Astrocyte of the cerebellum (primary cell): ENCODE results near the gene STC2.
"Not testable (repeated sequence)": the region's sequence is repeated elsewhere in the genome, so short reads cannot be mapped to it uniquely, and the experiment has no call there.

Experiments
- DNase-seq: peaks from one replicate; pipeline ENCODE4 v3.0.0-alpha.2; 2011; ENCODE audit warnings: low read depth
- H3K4me3 ChIP-seq: 2 replicates; pipeline ENCODE4 v1.5.1; 2011; ENCODE audit warnings: mild to moderate bottlenecking, low read depth, low read length, moderate library complexity
- CTCF ChIP-seq: IDR thresholded peaks from 2 replicates; pipeline ENCODE4 v1.5.1; 2012; ENCODE audit warnings: low read length, low read depth, moderate library complexity, mild to moderate bottlenecking; ENCODE audit errors: missing control alignments
- in situ Hi-C: cut with HindIII; loops from 2 replicates; pipeline ENCODE4 v1.10.0; 2017; ENCODE audit warnings: low sequenced_read_pairs

STC2 gene

GRCh38 chr5:173327948-173328843, at the start of gene STC2:
TSS of gene STC2 (minus strand) at chr5:173328414. CDS start at chr5:173328193, 221 bp downstream.
- no peak for TF ChIP-seq CTCF
- peak within 1 kb of the TSS; percentile 63 for H3K4me3 ChIP-seq
- in situ Hi-C loops: no loop called here
- DNase-seq: no peak

GRCh38 chr5:173371400-173371799, 43.2 kb upstream of the STC2 start:
- TF ChIP-seq CTCF: no peak
- in situ Hi-C loops: no loop called here
- H3K4me3 ChIP-seq: no peak overlapping the region
- no peak for DNase-seq

- H3K4me3 ChIP-seq, DNase-seq, in situ Hi-C loops: not testable (repeated sequence)
Observed at GRCh38 chr5:173363406-173363805, 35.2 kb upstream of the STC2 start.

GRCh38 chr5:173355561-173355960, 27.3 kb upstream of the STC2 start:
- H3K4me3 ChIP-seq: no peak overlapping the region
- DNase-seq: no peak
- no peak for TF ChIP-seq CTCF
- in situ Hi-C loops: no loop called here

- TF ChIP-seq CTCF: no peak
- in situ Hi-C loops: no loop called here
- H3K4me3 ChIP-seq: no peak overlapping the region
- no peak for DNase-seq
Observed at GRCh38 chr5:173354645-173355044, 26.4 kb upstream of the STC2 start.

- no peak for DNase-seq
- no peak overlapping the region for H3K4me3 ChIP-seq
- in situ Hi-C loops: no loop called here
- no peak for TF ChIP-seq CTCF
Observed at GRCh38 chr5:173352366-173353349, 24.4 kb upstream of the STC2 start.
